NCI-H1694 (cell line): ENCODE measurements around the gene FUBP3.
A peak's percentile ranks its signal among the peaks of the same experiment; 100 is the strongest.

Source experiments
- DNase-seq: peaks from one replicate; lab custom pipeline; 2025; lab: John Stamatoyannopoulos, UW

FUBP3 gene, protein sequence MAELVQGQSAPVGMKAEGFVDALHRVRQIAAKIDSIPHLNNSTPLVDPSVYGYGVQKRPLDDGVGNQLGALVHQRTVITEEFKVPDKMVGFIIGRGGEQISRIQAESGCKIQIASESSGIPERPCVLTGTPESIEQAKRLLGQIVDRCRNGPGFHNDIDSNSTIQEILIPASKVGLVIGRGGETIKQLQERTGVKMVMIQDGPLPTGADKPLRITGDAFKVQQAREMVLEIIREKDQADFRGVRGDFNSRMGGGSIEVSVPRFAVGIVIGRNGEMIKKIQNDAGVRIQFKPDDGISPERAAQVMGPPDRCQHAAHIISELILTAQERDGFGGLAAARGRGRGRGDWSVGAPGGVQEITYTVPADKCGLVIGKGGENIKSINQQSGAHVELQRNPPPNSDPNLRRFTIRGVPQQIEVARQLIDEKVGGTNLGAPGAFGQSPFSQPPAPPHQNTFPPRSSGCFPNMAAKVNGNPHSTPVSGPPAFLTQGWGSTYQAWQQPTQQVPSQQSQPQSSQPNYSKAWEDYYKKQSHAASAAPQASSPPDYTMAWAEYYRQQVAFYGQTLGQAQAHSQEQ

DNA sequence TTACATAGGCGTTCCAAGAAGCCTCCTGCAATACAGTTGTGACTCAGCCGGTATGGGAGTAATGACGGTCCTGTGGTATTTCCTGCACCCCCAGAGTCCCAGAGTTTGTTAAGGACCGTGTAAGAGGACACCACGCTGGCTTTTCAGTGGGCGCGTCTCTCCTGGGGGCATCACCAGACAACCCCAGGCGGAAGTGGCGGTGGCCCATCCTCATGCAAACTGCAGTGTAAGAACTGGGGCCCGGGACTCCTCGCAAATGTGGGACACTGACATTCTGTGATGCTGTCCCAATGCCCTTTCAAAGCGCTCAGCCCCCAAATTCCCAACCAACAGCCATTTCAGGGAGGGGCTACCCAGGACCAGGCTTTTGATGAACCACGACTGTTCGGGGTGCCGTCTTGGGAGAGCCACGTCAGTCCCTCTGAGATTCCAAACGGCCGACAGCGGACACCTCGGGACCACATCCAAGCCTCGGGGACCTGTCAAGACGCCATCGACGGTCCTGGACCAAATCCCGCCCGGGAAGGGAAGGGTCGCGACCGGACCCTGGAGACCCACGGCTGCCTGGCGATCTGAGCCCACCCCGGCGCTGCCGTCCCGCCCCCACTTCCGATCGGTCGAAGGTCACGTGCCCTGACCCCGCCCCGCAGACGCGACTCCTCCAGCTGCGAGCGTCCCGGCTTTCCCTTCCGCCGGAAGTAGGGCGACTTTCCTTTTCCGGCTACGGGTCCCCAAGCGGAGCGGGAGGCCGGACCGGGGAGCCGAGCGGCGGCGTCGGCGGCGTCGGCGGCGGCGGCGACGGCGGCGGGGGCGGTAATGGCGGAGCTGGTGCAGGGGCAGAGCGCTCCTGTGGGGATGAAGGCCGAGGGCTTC, at the start of gene FUBP3:
Gene FUBP3, plus strand, starts transcription at position 713 of the 873 bp plus-strand sequence. Its CDS starts 104 bp downstream, at position 817.
- peak; percentile 54 for DNase-seq

DNA sequence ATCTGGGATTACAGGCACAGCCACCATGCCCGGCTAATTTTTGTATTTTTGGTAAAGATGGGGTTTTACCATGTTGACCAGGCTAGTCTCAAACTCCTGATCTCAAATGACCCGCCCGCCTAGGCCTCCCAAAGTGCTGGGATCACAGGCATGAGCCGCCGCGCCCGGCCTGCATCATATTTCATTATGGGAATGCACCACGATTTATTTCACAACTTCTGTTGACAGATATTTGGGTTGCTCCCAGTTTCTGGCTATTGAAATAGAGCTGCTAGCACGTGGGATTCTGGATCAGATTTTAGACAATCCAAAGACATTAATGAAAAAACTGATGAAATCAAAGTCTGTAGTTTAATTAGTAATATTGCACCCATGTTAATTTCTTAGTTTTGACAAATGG, 48.4 kb upstream of the FUBP3 start:
- DNase-seq = no peak

DNA sequence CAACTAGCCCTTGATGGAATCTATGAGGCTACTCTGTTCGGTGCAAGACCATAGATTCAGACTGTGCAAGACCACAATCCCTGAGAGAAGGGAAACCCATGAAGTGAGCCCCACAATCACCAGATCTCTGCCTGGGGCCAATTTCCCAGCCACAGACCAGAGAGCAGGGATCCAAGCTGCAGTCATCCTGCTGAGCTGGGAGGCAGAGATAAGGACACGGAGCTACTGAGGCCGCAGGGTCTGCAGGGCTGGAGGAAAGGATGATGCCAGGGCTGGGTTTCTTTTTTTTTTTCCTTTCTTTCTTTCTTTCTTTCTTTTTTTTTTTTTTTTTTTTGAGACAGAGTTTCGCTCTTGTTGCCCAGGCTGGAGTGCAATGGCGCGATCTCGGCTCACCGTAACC, 47.7 kb upstream of the FUBP3 start:
- no peak for DNase-seq

DNA sequence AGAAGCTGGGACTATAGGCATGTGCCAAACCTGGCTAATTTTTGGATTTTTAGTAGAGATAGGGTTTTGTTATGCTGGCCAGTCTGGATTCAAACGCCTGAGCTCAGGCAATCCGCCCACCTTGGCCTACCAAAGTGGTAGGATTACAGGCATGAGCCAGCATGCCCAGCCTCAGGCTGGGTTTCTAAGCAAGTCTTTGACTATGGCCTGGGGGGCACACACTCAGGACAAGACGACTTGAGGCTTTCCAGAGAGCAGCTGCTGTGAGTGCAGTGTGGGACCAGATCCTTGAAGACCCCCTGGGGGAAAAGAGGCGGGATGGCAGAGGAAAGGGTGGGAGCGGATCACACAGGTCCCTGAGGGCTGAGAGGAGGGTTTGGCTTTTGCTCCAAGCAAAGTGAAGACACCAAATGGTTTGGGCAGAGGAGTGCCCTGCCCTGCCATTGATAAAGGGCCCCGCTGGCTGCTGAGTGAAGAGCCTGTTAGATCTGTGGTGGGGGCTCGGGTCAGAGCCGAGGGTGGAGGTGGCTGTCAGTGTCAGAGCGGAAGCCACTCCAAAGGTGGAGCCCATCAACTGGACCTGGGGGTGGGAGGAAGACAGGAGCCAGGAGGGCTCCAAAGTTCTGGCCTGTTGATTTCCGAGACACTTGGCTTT, 46.8 kb upstream of the FUBP3 start:
- no peak for DNase-seq

DNA sequence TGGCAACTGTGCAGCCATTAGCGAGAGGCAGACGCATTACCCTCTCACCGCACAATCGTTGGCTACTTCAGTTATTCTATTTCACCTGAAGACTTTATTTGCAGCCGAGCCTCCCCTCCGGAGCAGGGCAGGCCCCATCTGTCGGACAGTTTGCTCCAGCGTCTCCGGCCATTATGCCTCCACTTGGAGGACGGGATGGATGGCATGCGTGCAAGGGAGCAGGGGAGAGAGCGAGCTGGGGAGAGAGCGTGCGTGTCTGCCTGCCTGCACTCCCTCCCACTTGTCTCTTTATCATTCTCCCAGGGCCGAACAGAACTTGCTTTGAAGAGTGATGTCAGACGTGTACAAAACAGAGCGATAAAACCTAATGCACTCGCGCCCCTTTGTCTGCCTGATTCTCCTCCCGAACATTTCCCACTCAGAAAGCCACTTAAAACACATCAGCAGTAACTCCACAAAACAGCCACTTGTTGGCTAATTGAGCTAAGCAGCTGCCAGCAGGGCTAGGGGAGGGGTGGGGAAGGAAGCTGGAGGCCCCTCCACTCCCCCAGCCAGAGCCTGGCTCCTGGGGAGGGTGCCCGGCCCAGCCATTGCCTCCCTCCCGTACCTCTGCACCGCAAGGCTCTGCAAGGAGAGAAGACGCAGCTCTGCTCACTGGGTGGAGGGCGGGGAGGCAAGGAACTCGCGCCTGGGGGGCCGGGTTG, 43.4 kb upstream of the FUBP3 start:
- no peak for DNase-seq

DNA sequence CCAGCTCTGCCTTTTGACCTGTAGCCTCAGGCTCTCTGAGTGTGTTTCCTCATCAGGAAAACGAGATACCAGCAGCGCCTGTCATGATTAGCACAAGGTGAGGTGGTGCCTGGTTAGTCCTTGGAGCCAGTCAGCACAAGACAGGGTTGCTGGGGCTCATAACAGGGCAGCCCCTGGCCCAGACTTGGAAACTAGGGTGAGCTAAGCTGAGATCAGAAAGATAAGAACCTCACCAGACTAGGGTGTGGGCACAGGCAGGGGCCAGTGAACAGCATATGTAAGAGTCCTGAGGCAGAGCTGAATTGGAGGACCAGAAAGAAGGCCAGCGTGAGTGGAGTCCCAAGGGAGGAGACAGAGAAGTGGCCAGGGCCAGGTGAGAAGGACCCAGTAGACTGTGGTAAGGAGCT, 42.7 kb upstream of the FUBP3 start:
- no peak for DNase-seq

DNA sequence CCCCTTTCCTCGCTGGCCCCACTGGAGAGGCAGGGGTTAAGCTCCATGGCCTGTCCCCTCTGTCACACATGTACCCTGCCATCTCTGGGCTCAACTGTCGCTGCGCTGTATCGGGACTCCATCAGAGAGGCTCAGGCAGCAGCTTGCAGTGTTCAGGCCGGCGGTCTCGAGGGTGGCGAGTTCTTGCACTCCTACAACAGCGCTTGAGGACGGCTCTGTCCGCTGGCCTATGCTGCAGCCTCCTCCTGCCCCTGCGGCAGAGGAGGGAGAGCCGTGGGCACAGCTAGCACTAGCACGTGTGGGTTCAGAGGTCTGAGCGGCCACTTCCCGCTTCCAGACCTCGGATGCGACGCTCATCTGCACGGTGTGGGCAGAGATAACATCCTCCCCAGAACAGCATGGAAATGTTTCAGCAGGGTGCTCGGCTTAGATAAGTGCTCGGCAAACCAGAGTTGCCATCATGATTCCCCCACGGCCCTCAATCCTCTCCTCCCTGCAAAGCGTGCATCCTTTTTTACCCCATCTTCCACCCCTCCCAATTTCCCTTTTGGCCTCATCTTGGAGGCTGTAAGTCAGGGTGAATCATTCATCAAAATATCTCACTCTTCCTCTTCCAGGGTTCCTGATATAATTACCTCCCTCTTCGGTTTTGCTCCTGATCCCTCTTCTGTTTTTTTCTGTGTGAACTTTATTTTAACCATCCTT, 41.9 kb upstream of the FUBP3 start:
- DNase-seq = no peak

DNA sequence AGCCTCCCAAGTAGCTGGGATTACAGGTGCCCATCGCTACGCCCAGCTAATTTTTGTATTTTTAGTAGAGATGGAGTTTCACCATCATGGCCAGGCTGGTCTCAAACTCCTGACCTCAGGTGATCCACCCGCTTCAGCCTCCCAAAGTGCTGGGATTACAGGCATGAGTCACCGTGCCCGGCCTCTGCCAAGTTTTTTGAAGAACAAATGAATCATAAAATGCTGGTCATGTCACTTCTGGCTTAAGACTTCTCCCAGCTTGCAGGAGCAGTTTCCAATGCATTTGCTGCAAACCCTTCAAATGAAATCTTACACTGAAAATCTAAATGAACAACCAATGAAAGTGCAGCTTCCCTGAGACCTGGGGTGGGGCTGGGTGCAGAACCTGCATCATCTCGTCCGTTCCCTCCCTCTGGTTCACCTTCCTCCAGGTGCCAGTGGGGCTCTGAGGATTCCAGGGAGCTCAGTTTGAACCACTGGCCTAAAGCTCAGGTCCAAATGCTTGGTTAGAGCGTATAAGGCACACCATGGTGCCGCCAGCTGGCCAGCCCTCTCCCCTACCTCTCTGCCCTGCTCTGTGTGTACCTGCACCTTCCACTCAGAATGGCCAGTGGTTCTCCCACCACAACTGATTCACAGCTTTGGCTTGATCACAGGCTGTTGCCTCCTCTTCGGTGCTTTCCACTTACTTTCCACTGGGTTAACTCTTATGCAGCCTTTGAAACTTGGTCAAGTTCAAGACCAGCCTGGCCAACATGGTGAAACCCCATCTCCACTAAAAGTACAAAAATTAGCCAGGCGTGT, 39.8 kb upstream of the FUBP3 start:
- no peak for DNase-seq

DNA sequence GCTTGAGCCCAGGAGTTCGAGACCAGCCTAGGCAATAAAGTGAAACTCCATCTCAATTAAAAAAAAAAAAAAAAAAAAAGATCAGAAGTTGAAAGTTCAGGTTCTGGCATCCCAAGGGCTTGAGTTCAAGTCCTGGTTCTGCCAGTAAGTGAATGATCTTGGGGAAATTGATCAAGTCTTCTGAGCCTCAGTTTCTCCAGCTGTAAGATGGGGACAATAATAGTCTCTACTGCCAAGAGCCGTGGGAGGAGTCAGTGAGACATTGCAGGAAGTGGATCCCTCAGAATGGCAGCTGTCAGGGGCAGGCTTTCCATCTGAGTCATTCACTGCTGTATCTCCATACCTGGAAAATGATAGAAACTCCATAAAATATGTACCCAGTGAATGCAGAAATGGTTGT, 37.8 kb upstream of the FUBP3 start:
- DNase-seq = no peak

DNA sequence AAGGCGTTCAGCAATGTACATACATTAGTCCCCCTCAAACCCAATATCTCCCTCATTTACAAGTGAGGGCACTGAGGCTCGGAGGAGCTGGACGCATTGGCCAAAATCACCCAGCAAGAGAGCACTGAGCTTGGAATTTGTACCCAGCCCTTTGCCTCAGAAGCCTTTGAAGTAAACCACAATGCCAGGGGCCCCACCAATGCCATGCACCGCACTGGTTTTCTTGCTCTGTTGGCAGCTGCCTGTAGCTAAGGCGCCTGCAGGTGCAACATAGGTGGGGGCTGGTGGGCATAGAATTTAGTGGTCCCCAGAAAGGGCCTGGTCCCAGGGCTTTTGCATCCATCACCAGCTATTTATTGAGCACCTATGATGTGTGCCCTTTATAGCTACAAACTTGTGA, 37.3 kb upstream of the FUBP3 start:
- no peak for DNase-seq

DNA sequence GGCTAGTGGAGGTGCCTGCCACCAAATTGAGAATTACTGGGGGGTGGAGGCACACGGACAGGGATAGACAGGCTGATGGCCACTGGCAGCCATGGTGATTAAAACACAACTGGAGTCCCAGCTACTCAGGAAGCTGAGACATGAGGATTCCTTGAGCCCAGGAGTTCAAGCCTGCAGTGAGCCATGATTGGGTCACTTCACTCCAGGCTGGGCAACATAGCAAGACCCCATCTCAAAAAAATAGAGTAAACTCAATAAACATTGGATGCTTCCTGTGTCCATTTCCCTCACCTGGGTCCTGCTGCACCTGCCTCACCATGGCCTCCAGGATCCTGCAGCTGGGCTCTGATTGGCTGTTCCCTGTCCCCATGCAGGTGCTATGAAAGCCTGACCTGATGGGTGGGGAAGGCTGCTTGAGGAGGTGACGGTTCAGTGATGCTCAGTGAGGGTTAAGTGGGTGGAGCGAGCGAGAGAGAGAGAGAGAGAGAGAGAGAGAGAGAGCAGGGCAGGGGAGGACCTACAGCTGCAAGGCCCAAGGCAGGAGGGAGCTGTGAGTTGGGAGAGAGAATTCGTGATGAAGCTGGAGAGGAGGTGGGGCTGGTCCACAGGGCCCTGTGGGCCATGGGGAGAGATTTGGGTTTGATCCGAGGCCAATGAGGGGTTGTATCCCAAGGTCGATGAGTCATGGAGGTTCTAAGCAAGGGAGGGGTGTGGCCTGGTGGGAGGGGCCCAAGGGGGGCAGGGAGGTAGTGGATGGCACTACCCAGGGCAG, 36.7 kb upstream of the FUBP3 start:
- no peak for DNase-seq

DNA sequence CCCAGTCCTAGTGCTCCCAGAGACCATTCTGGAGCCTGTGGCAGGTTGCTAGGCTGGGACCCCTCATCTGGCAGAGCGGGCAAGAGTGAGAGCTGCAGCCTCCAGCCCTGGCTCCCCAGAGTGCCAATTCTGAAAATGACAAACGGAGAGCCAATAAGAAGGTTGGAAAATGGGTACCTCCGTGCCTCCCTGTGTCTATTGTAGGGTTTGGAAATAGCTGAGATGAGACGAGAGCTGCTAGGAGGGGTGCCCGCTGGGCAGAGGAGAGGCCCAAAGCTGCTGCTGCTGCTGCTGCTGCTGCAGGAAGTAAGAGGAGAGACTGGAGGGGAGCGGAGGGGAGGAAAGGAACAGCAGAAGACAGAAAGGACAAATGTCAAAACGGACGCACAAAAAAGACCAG, 36.0 kb upstream of the FUBP3 start:
- DNase-seq = no peak

DNA sequence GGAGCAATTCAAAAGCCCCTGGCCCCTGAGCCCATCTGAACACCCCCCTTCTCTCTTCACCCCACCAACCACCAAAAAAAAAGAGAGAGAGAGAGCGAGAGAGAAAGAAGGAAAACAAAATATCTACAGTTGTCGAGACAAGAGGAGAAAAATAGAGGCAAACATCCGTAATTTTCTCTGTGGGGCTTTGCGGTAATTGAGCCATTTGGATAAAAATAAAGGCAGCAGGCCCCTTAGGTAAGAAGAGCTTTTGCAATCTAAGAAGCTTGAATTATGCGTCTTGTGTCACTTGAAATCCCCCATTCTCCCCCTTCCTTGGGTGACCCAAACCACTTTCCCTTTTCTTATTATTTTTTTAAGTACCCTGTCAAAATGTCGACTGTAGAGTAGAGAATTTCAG, 35.5 kb upstream of the FUBP3 start:
- no peak for DNase-seq

DNA sequence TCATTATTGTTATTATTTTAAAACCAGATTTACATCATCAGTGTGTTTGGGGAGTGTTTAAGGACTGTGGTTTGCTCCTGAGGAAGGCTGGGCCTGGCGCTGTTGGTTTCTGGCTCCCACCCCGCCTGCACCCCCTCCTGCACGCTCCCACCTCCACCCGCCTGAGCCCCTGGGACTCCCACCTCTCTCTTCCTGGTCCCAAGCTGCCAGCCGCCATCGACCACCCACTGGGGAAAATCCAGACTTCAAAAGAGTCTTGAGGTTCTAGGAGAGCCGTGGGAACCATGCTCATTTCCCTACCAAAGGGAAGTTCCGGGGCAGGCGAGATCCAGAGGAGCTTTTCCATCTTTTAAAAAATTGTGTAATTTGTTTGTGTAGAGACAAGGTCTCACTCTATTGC, 35.0 kb upstream of the FUBP3 start:
- DNase-seq = no peak

DNA sequence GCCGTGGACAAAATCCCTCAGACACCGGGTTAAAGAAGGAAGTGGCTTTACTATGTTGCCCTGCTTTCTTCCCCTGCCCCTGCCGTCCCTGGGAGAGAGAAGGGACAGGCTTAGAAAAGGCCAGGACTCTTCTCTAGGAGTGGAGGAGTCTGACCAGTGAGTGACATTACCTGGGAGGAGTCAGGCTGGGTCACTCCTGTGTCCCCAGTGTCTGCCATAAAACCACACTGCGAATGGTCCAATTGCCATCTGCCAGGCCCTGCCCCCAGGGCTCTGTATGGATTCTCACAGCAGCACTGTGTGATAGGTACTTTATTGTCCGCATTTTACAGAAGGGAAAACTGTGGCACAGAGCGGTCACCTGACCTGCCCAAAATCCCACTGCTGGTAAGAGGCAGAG, 31.3 kb upstream of the FUBP3 start:
- no peak for DNase-seq

DNA sequence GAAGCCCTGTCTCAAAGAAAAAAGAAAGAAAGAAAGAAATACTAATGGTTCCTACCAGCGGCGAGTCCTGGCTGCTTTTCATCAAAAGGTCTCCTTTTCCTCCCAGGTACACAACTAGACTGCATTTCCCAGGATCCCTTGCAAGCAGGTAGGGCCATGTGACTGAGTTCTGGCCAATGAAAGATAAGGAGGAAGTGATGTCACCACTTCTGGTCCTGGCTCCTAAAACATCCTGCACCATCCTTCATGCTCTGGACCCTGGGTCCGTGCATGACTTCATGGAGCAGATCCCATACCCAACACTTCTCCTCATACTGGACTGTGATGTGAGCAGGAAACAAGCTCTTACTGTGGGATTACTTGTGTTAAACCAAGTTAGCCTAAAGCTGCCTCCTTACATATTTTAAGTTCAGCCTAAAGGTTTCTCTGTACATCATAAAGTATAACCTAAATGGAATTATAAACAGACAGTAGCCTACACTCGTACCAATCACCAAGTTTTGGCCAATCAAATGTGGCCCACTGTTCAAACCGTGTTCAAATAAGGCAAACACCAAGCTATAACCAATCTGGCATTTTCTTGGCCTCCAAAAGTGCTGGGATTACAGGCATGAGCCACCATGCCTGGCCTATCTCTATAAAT, 30.2 kb upstream of the FUBP3 start:
- DNase-seq = no peak

DNA sequence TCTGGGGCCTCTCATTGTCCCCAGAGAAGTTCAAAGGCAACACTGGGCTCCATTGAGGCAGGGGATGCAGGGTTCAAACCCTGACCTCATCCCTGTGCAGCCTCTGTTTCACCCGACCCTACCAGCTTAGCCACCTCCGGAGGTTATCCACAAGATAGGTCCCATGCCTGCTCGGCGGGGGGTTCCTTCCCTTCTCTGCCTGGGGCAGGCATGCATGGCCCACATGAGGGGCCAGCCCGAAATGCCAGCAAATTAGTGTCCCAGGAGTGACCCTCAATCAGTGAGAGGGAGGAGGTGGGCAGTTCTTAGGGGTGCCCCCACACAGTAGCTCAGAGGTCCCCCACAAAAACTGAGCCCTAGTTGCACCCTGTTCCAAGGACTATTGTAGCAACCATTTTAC, 24.8 kb upstream of the FUBP3 start:
- no peak for DNase-seq

DNA sequence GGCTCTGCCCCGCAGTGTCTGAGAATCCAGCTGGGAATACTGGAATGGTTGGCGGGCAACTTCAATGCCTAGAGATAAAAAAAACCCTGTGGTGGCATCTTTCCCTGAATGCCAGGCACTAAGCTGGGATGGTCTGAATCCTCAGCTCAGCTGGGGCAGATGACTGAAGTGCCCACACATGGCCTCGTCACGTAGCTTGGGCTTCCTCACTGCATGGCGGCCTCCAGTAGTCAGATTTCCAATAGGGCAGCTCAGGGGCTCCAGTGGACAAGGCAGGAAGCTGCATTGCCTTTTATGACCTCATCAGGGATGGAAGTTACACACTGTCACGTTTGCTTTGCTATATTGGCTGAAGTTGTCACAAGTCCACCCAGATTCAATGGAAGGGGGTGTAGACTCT, 24.3 kb upstream of the FUBP3 start:
- no peak for DNase-seq

DNA sequence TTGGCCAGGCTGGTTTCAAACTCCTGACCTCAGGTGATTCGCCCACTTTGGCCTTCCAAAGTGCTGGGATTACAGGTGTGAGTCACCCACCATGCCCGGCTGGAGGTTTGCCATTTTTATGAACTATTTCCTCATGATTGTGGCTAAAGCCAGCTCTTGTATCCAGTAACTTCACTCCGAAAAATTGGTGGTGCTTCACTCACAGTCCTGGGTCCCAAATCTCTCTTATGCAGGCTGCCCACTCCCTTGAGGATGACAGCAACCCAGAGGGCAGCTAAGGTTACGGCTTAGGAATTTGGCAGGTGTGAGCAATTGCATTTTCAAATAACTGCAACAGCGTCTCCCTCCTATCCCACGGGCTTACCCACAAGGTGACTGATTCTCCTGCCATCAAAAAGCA, 23.4 kb upstream of the FUBP3 start:
- no peak for DNase-seq
